SU-DHL-6 (cell line): ENCODE results near the gene GIPC3.

Experiments used
- CTCF ChIP-seq: fragments of 200-600 bp; sonication (generic); IDR thresholded peaks from one replicate; pipeline ENCODE4 v1.5.1; 2017; ENCODE audit warnings: antibody characterized with exemption, mild to moderate bottlenecking, low read length, moderate library complexity; ENCODE audit not compliant: insufficient read depth, poor library complexity, severe bottlenecking
- EZH2phosphoT487 ChIP-seq: fragments of 200-600 bp; sonication (generic), shearing (Covaris generic); conservative IDR thresholded peaks from 2 replicates; pipeline ENCODE4 v1.6.1; 2018; ENCODE audit warnings: mild to moderate bottlenecking, antibody characterized with exemption, low read length, moderate library complexity, mixed read lengths

- TF ChIP-seq CTCF (no peak), EZH2phosphoT487 (no peak)
These were observed 7.9 kb downstream of the GIPC3 start for GRCh38 chr19:3593156-3593555.
